ENCODE data around the gene AKR1E2.

Gene AKR1E2

GRCh38 chr10:4784667-4785333 is 41.2 kb upstream of the AKR1E2 start:
- DNase-seq (ENCODE audit: extremely low spot score): no peak
- CTCF ChIA-PET: interaction anchor here (0.8 kb wide), 1 partner anchor 272 kb away, joined by 3 read pairs; no protein-coding TSS in a partner anchor
- TF ChIP-seq PKNOX1 (IDR thresholded peaks at IDR 0.05) (no peak), BHLHE40 (IDR thresholded peaks at IDR 0.05; ENCODE audit: borderline replicate concordance) (no peak), FOXM1 (IDR thresholded peaks at IDR 0.05; ENCODE audit: borderline replicate concordance) (no peak), TARDBP (IDR thresholded peaks at IDR 0.05) (no peak), SUZ12 (IDR thresholded peaks at IDR 0.05) (no peak), NFRKB (IDR thresholded peaks at IDR 0.05) (no peak)
- POLR2A ChIA-PET: no interaction called here

GRCh38 chr10:4786043-4786839 is 39.8 kb upstream of the AKR1E2 start:
- POLR2A ChIA-PET: no interaction called here
- CTCF ChIA-PET: no interaction called here
- TF ChIP-seq SP1 (IDR thresholded peaks at IDR 0.05) (no peak), SUZ12 (IDR thresholded peaks at IDR 0.05) (no peak)

GRCh38 chr10:4790045-4790444 is 36.0 kb upstream of the AKR1E2 start:
- POLR2A ChIA-PET: no interaction called here
- no peak for DNase-seq (ENCODE audit: extremely low spot score)
- CTCF ChIA-PET: interaction anchor here (0.6 kb wide), 1 partner anchor 565 kb away, joined by 3 read pairs; no protein-coding TSS in a partner anchor
- TF ChIP-seq FOXM1 (IDR thresholded peaks at IDR 0.05; ENCODE audit: borderline replicate concordance) (no peak), ARNT (IDR thresholded peaks at IDR 0.05) (no peak), NFRKB (IDR thresholded peaks at IDR 0.05) (no peak), PKNOX1 (IDR thresholded peaks at IDR 0.05) (no peak), TARDBP (IDR thresholded peaks at IDR 0.05) (no peak), FOXK2 (IDR thresholded peaks at IDR 0.05) (no peak), CTBP1 (IDR thresholded peaks at IDR 0.05; ENCODE audit: borderline replicate concordance) (no peak), LEF1 (IDR thresholded peaks at IDR 0.05; ENCODE audit: borderline replicate concordance) (no peak), FOXA1 (IDR thresholded peaks at IDR 0.05) (no peak), SUZ12 (IDR thresholded peaks at IDR 0.05) (no peak), HDGF (IDR thresholded peaks at IDR 0.05; ENCODE audit: borderline replicate concordance) (no peak), ELF4 (IDR thresholded peaks at IDR 0.05) (no peak), SP1 (IDR thresholded peaks at IDR 0.05) (no peak), ZNF384 (IDR thresholded peaks at IDR 0.05) (no peak), BHLHE40 (IDR thresholded peaks at IDR 0.05; ENCODE audit: borderline replicate concordance) (no peak), L3MBTL2 (conservative IDR thresholded peaks at IDR 0.05) (no peak)

More at GRCh38 chr10:4786043-4786839, 39.8 kb upstream of the AKR1E2 start:
- DNase-seq (ENCODE audit: extremely low spot score): no peak

GRCh38 chr10:4790922-4791321 is 35.1 kb upstream of the AKR1E2 start:
- TF ChIP-seq PKNOX1 (IDR thresholded peaks at IDR 0.05) (no peak), ZNF384 (IDR thresholded peaks at IDR 0.05) (no peak), CTBP1 (IDR thresholded peaks at IDR 0.05; ENCODE audit: borderline replicate concordance) (no peak), L3MBTL2 (conservative IDR thresholded peaks at IDR 0.05) (no peak), TARDBP (IDR thresholded peaks at IDR 0.05) (no peak), ARNT (IDR thresholded peaks at IDR 0.05) (no peak), SUZ12 (IDR thresholded peaks at IDR 0.05) (no peak), ELF4 (IDR thresholded peaks at IDR 0.05) (no peak), LEF1 (IDR thresholded peaks at IDR 0.05; ENCODE audit: borderline replicate concordance) (no peak), NFRKB (IDR thresholded peaks at IDR 0.05) (no peak), BHLHE40 (IDR thresholded peaks at IDR 0.05; ENCODE audit: borderline replicate concordance) (no peak), FOXA1 (IDR thresholded peaks at IDR 0.05) (no peak), SP1 (IDR thresholded peaks at IDR 0.05) (no peak), FOXK2 (IDR thresholded peaks at IDR 0.05) (no peak), HDGF (IDR thresholded peaks at IDR 0.05; ENCODE audit: borderline replicate concordance) (no peak)
- POLR2A ChIA-PET: no interaction called here
- CTCF ChIA-PET: interaction anchor here (0.6 kb wide), 1 partner anchor 564 kb away, joined by 3 read pairs; no protein-coding TSS in a partner anchor
- DNase-seq (ENCODE audit: extremely low spot score): no peak

- TF ChIP-seq CTBP1 (IDR thresholded peaks at IDR 0.05; ENCODE audit: borderline replicate concordance) (no peak), TARDBP (IDR thresholded peaks at IDR 0.05) (no peak), NFRKB (IDR thresholded peaks at IDR 0.05) (no peak), ZNF384 (IDR thresholded peaks at IDR 0.05) (no peak), FOXM1 (IDR thresholded peaks at IDR 0.05; ENCODE audit: borderline replicate concordance) (no peak)
- POLR2A ChIA-PET: no interaction called here
- CTCF ChIA-PET: interaction anchor here (1.0 kb wide), 1 partner anchor 23 kb away, joined by 3 read pairs; no protein-coding TSS in a partner anchor
- DNase-seq (ENCODE audit: extremely low spot score): no peak
These were observed 33.6 kb upstream of the AKR1E2 start for GRCh38 chr10:4792381-4792780.

GRCh38 chr10:4801405-4801804 is 24.6 kb upstream of the AKR1E2 start:
- ChIA-PET CTCF (no interaction called here), POLR2A (no interaction called here)
- DNase-seq (ENCODE audit: extremely low spot score): no peak
- no peak for TF ChIP-seq NFRKB (IDR thresholded peaks at IDR 0.05)
- TF ChIP-seq SUZ12 (IDR thresholded peaks at IDR 0.05): no peak
- TF ChIP-seq FOXM1 (IDR thresholded peaks at IDR 0.05; ENCODE audit: borderline replicate concordance): no peak
- no peak for TF ChIP-seq PKNOX1 (IDR thresholded peaks at IDR 0.05)
- no peak for TF ChIP-seq HDGF (IDR thresholded peaks at IDR 0.05; ENCODE audit: borderline replicate concordance)
- TF ChIP-seq ARNT (IDR thresholded peaks at IDR 0.05): no peak

Data from HEK293T (cell line).